ENCODE data around the gene ACAD8.

Gene ACAD8

DNA sequence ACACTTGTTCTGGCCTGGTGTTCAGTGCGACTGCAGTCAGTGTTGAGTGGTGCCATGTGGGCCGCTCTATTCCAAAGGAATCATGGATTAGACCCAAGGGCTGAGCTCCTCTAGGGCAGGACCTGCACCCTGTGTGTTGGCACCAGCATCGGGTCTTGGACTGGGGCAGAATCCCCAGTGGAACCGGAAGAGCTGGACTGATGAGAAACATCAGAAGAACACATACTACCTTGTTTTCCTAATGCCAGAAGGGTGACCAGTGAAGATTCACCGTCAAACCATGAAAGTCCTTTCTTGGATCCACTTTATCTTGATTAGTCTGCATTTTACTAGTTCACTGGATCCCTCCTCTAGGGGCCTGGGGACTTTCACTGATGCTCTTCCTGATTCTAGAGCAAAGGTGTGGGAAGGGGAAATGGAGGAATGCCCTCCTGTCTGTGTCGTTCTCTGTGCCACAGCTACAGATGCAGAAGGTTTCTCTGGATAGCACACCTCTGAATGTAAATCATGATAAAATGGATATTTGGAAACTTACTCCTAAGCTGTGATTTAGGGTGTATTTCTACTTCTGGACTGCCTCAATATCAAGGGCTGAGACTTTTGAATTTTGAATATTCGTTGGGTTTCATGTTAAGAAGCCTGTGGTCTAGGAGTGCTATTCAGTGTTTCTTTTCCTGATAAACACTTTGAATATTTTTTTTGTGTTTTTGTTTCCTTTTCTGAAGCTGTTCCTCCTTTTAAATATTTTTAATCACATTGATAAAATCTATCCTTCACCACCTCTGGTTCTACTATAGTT is 11.8 kb downstream of the ACAD8 start:
- in situ Hi-C loops (cut with MboI; ENCODE audit: low pct_unique_long_range_greater_than_20kb, low sequenced_read_pairs, unreplicated experiment) = no loop called here
- TF ChIP-seq, protein P1, sequence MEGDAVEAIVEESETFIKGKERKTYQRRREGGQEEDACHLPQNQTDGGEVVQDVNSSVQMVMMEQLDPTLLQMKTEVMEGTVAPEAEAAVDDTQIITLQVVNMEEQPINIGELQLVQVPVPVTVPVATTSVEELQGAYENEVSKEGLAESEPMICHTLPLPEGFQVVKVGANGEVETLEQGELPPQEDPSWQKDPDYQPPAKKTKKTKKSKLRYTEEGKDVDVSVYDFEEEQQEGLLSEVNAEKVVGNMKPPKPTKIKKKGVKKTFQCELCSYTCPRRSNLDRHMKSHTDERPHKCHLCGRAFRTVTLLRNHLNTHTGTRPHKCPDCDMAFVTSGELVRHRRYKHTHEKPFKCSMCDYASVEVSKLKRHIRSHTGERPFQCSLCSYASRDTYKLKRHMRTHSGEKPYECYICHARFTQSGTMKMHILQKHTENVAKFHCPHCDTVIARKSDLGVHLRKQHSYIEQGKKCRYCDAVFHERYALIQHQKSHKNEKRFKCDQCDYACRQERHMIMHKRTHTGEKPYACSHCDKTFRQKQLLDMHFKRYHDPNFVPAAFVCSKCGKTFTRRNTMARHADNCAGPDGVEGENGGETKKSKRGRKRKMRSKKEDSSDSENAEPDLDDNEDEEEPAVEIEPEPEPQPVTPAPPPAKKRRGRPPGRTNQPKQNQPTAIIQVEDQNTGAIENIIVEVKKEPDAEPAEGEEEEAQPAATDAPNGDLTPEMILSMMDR (IDR thresholded peaks at IDR 0.05; ENCODE audit: extremely low read depth, insufficient read depth, missing control alignments) = no peak
- no peak for DNase-seq (ENCODE audit: low spot score)

DNA sequence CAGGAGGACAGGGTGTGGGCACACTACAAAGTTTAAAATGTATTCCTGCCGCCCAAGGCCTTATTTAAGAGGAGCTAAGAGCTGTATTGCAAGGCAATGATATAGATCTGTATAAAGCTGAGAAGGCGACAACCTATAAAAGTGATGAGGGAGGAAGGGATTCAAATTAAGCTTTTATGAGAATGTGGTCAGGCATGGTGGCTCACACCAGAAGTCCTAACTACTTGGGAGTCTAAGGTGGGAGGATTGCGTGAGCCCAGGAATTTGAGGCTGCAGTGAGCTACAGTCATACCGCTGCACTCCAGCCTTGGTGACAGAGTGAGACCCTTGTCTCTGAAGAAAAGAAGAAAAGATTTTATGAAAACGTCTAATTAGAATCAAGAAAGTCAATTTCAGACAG is 13.1 kb downstream of the ACAD8 start:
- in situ Hi-C loops (cut with MboI; ENCODE audit: low pct_unique_long_range_greater_than_20kb, low sequenced_read_pairs, unreplicated experiment) = no loop called here
- TF ChIP-seq, protein P1 (IDR thresholded peaks at IDR 0.05; ENCODE audit: extremely low read depth, insufficient read depth, missing control alignments) = no peak
- no peak for DNase-seq (ENCODE audit: low spot score)

DNA sequence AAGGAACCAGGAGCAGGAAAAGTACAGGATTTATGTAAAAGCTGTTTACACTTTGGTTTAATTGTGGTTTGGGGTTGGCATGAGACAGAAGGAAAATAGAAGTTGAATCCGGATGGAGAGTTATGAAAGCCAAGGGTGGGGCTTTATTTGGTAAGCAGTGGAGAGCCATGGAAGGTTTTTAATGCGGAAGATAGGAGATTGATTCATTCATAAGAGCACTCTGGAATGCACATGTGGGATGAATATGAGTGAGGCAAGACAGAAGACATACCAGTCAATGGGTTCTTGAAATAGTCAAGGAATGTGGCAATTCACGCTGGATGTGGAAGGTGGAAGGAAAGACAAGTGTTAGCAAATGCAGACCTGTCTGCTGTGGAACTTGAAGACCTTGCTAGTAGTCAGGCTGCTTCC is 13.5 kb downstream of the ACAD8 start:
- in situ Hi-C loops (cut with MboI; ENCODE audit: low pct_unique_long_range_greater_than_20kb, low sequenced_read_pairs, unreplicated experiment) = no loop called here
- TF ChIP-seq, protein P1 (IDR thresholded peaks at IDR 0.05; ENCODE audit: extremely low read depth, insufficient read depth, missing control alignments) = no peak
- DNase-seq (ENCODE audit: low spot score) = no peak

DNA sequence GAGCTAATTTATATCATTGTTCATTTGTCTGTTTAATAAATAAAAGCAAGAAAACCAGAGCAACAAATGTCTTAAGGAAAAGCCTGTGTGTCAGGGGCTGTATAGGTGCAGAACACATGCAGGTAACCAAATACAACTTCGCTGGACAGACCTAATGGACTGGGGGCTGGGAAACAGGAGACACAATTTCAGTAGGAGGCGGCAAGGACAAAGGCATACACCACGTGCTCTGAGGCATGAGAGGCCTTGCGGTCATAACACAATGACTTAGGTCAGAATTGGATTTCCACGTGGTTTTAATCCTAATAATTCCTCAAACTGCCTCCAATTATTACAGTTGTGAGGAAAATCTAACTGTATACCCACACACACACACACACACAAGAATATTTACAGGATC is 14.1 kb downstream of the ACAD8 start:
- in situ Hi-C loops (cut with MboI; ENCODE audit: low pct_unique_long_range_greater_than_20kb, low sequenced_read_pairs, unreplicated experiment) = no loop called here
- TF ChIP-seq, protein P1 (IDR thresholded peaks at IDR 0.05; ENCODE audit: extremely low read depth, insufficient read depth, missing control alignments) = no peak
- DNase-seq (ENCODE audit: low spot score) = no peak

DNA sequence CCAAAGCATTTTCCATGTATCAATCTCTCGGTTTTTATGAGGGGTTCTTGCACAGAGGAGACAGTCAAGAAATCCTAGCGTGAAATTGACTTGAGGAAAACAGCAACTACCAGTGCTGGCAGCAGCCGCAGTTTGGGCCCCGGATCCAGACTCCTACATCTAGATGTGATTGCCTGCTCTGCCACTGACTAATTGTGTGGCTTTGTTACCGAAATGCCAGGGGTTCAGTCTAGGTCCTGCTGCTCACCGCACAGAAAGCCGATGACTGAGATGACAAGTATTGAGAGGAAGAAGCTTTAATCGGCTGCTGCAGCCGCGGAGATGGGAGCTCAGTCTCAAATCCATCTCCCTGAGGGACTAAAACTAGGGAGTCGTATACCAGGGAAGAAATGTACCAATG is 14.6 kb downstream of the ACAD8 start:
- TF ChIP-seq, protein P1 (IDR thresholded peaks at IDR 0.05; ENCODE audit: extremely low read depth, insufficient read depth, missing control alignments) = no peak
- in situ Hi-C loops (cut with MboI; ENCODE audit: low pct_unique_long_range_greater_than_20kb, low sequenced_read_pairs, unreplicated experiment) = no loop called here
- DNase-seq (ENCODE audit: low spot score) = no peak

DNA sequence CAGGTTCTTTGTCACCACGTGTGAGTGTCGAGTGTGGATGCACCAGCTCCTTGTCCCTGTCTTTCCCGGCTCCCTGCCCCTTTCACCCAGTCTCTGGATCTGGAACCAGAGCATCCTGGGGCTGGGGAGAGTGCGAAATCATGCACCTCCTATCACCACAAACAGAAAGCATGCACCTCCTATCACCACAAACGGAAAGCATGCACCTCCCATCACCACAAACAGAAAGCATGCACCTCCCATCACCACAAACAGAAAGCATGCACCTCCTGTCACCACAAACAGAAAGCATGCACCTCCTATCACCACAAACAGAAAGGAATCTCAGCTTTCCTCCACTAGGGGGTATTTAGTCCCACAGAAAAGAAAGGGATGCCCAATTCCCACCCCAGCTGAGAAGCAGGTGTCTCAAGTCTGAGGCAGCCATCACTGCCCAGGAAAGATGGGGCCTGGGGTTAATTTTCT is 16.9 kb downstream of the ACAD8 start:
- TF ChIP-seq, protein P1 (IDR thresholded peaks at IDR 0.05; ENCODE audit: extremely low read depth, insufficient read depth, missing control alignments) = peak; percentile 25
- in situ Hi-C loops (cut with MboI; ENCODE audit: low pct_unique_long_range_greater_than_20kb, low sequenced_read_pairs, unreplicated experiment) = no loop called here
- DNase-seq (ENCODE audit: low spot score) = no peak

Data from GM13977 (cell line).